HL-60/S4 (cell line): ENCODE measurements around the gene EML3.

Source experiments
- in situ Hi-C: fragments of 300-500 bp; cut with MboI; formaldehyde crosslinking; loops from 2 replicates; pipeline ENCODE4 v1.14.3; 2022; ENCODE audit warnings: low sequenced_read_pairs

EML3 gene

GRCh38 chr11:62553080-62553838 is 59.3 kb downstream of the EML3 start:
- in situ Hi-C loops = loop anchor here (10.0 kb wide), 2 partner anchors 128 to 158 kb away; no protein-coding TSS in a partner anchor

GRCh38 chr11:62552485-62553079 is 60.0 kb downstream of the EML3 start:
- in situ Hi-C loops = loop anchor here (10.0 kb wide), 2 partner anchors 128 to 158 kb away; no protein-coding TSS in a partner anchor
